T-helper 9 cell (primary cell): ENCODE data around the gene SARDH.
"Not testable (repeated sequence)": the region's sequence is repeated elsewhere in the genome, so short reads cannot be mapped to it uniquely, and the experiment has no call there.

ENCODE experiments used
- DNase-seq: peaks from one replicate; pipeline ENCODE4 v3.0.0-alpha.2; 2020

Gene SARDH

GRCh38 chr9:133626008-133626407 is 112.1 kb downstream of the SARDH start:
- not testable (repeated sequence) for DNase-seq

GRCh38 chr9:133622555-133622954 is 115.6 kb downstream of the SARDH start:
- DNase-seq, result no peak

DNA sequence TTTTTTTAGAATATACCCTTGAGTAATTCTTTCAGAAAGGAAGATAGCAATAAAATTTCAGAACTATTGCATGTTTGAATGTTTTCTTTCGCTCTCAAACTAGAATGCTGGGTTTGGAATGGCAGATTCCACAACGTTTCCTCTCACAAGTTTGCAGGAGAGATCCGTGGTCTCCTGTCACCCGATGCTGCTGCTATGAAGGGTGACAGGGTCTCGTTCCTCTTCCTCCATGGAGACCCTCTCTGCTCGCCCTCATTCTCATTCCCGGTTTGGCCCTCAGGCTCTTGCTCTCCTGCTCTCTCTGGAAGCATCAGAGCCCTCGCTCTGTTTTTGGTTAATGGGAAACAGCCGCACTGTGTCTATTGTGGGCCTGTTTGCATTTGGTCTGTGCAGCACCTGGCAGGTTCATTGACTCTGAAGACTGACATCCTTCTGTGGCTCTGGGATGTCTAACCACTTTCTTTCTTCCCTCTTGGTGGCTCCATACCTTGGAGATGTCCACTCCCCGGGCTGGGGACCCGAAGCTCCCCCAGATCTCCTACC is 116.4 kb downstream of the SARDH start:
- no peak for DNase-seq

DNA sequence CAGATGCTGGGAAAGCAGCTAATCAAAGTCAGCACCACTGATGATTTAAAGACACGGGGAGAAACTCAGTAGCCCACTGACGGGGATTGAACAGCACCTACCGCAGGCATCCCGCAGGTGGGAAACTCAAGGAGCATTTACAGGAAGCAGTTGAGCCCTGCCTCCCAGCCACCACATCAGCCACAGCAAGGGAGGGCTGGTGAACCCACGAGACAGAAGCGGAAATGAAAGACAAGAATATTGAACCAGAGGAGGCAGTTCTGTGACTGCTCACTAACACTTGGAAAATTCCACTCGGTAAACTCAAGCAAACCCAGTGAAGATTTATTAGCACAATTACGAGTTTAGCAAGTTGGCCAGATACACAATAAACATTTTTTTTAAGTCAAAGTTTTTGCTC is 118.4 kb downstream of the SARDH start:
- DNase-seq, result peak; percentile 36

DNA sequence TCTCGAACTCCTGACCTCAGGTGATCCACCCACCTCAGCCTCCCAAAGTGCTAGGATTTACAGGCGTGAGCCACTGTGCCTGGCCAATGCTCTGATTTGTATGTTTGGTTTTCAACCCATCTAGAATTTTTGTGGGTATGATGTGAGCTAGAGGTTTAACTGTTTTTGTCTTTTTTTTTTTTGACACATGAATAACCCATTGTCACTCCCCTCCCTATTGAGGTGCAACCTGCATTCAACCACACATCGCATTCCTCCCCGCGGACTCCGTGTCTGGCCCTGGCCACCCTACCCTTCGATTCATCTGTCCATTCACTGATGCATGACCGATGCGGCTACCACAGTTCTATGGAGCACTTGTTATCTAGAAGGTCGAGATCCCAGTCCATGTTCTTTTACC is 119.4 kb downstream of the SARDH start:
- DNase-seq, result no peak

GRCh38 chr9:133616643-133617405 is 121.3 kb downstream of the SARDH start:
- no peak for DNase-seq

DNA sequence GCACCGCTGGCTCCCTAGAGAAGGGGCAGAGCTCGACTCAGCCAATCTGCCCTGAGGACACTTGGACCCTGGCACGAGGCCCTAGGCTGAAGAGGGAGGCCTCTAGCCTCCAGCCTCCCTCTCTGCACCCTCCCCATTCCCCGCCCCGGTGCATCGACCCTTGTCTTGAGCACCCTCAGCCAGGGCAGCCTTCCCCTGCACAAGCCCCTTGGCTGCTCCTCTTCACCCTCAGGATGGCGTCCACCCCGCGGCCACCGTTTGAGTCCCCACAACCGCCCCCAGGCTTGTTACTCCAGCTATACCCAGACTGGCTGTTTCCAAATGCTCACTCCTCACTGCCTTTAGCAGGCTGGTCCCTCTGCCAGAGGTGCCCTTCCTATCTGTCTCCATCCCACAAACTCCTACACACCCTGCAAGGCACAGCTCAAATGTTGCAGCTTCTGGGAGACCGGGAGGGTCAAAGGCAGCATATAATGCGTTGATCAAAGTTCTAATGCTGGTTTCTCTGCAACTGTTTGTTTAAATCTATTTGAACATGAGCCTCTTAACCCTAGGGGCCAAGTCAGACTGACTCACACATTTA is 122.5 kb downstream of the SARDH start:
- no peak for DNase-seq

DNA sequence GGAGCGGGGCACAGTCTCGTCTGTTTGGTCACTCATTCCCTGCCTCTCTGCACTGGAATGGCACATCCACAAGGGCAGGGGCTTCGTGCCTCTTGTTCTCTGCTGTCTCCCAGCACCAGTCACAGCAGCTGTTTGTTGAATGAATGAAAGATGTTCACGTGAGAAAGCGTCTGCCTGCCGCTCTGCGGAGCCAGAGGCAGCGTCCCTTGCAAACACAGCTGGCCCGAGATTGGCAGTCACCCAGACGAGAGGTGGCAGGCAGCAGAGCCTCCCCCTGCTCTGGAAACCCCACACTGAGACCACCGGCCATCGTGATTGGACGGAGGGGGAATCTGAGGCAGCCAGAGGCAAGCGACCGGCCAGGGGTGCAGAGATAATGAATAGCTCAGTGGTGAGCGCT is 123.0 kb downstream of the SARDH start:
- no peak for DNase-seq

- DNase-seq, result no peak
Observed at GRCh38 chr9:133614678-133615077, 123.5 kb downstream of the SARDH start.

- no peak for DNase-seq
Observed at GRCh38 chr9:133614056-133614455, 124.1 kb downstream of the SARDH start.
